Liver (tissue), 9 donors: ENCODE measurements around the gene CACNA1I. TPM values are rescaled to one million over a fixed set of nuclear protein-coding genes. Genes with fewer than 3 reads are reported as not detected.

Experiments used
- DNase-seq: peaks from one replicate; pipeline ENCODE4 v3.0.0-alpha.2; 2017; ENCODE audit warnings: low spot score
- H3K27ac ChIP-seq, 2 donors: one replicate each; pipeline ENCODE4 v1.7.0; 2013; ENCODE audit warnings: inconsistent platforms in 2 of 2, low read length in 2 of 2, control low read depth in 1 of 2, low read depth in 1 of 2, mild to moderate bottlenecking in 1 of 2
- H3K27me3 ChIP-seq, 4 donors: one replicate each; pipeline versions ENCODE4 v1.6.1 to v1.7.0; 2013; ENCODE audit warnings: low read length in 3 of 4, inconsistent platforms in 1 of 4, mild to moderate bottlenecking in 1 of 4, moderate library complexity in 1 of 4; ENCODE audit not compliant: control insufficient read depth in 4 of 4, insufficient read depth in 4 of 4
- H3K36me3 ChIP-seq, 4 donors: one replicate each; pipeline versions ENCODE4 v1.6.1 to v1.7.0; 2013; ENCODE audit warnings: low read length in 3 of 4, mild to moderate bottlenecking in 3 of 4, low read depth in 1 of 4, moderate library complexity in 1 of 4; ENCODE audit not compliant: control insufficient read depth in 4 of 4, insufficient read depth in 3 of 4
- H3K4me1 ChIP-seq, 4 donors: one replicate each; pipeline versions ENCODE4 v1.6.1 to v1.7.0; 2013; ENCODE audit warnings: low read length in 3 of 4, mild to moderate bottlenecking in 3 of 4, moderate library complexity in 1 of 4; ENCODE audit not compliant: control insufficient read depth in 4 of 4, insufficient read depth in 4 of 4
- H3K4me3 ChIP-seq, 3 donors: one replicate each; pipeline versions ENCODE4 v1.6.1 to v1.7.0; 2013; ENCODE audit warnings: low read length in 3 of 3, control low read depth in 1 of 3, low read depth in 1 of 3, mild to moderate bottlenecking in 1 of 3
- H3K9ac ChIP-seq, 2 donors: one replicate each; pipeline ENCODE4 v1.7.0; 2013; ENCODE audit warnings: low read length in 2 of 2, mild to moderate bottlenecking in 2 of 2, moderate library complexity in 2 of 2, control low read depth in 1 of 2, low read depth in 1 of 2
- H3K9me3 ChIP-seq, 4 donors: one replicate each; pipeline versions ENCODE4 v1.6.1 to v1.7.0; 2013; ENCODE audit warnings: low read length in 3 of 4; ENCODE audit not compliant: control insufficient read depth in 4 of 4
- FOXA1 ChIP-seq: IDR thresholded peaks from 2 replicates; pipeline ENCODE4 v1.6.1; 2016; ENCODE audit warnings: antibody characterized with exemption
- FOXA2 ChIP-seq: IDR thresholded peaks from 2 replicates; pipeline ENCODE4 v1.6.1; 2016; ENCODE audit warnings: antibody characterized with exemption
- GABPA ChIP-seq, 2 donors: IDR thresholded peaks in 1 of 2; conservative IDR thresholded peaks in 1 of 2; 2 replicates each; pipeline ENCODE4 v1.6.1; 2016; ENCODE audit warnings: antibody characterized with exemption in 2 of 2, mild to moderate bottlenecking in 1 of 2, moderate library complexity in 1 of 2
- HNF4A ChIP-seq, 2 donors: conservative IDR thresholded peaks; 2 replicates each; pipeline ENCODE4 v1.6.1; 2016; ENCODE audit warnings: antibody characterized with exemption in 2 of 2, mild to moderate bottlenecking in 2 of 2
- HNF4G ChIP-seq: IDR thresholded peaks from 2 replicates; pipeline ENCODE4 v1.6.1; 2016; ENCODE audit warnings: antibody characterized with exemption
- JUND ChIP-seq, 2 donors: IDR thresholded peaks; 2 replicates each; pipeline ENCODE4 v1.6.1; 2016; ENCODE audit warnings: antibody characterized with exemption in 2 of 2
- NR2F2 ChIP-seq: IDR thresholded peaks from 2 replicates; pipeline ENCODE4 v1.6.1; 2016; ENCODE audit warnings: antibody characterized with exemption
- RAD21 ChIP-seq, 2 donors: IDR thresholded peaks; 2 replicates each; pipeline ENCODE4 v1.6.1; 2016; ENCODE audit warnings: antibody characterized with exemption in 2 of 2, mild to moderate bottlenecking in 2 of 2
- SP1 ChIP-seq: IDR thresholded peaks from 2 replicates; pipeline ENCODE4 v1.6.1; 2018; ENCODE audit warnings: antibody characterized with exemption, mild to moderate bottlenecking
- TAF1 ChIP-seq: conservative IDR thresholded peaks from 2 replicates; pipeline ENCODE4 v1.6.1; 2016; ENCODE audit warnings: antibody characterized with exemption, mild to moderate bottlenecking
- YY1 ChIP-seq: IDR thresholded peaks from 2 replicates; pipeline ENCODE4 v1.6.1; 2016; ENCODE audit warnings: antibody characterized with exemption, mild to moderate bottlenecking
- WGBS: extraction: QIAGEN DNeasy Blood & Tissue Kit; methylation state at CpG from one replicate; pipeline ENCODE4 v1.1.7; 2013; 5-methylcytosine and 5-hydroxymethylcytosine counted together
- polyA plus RNA-seq, 2 donors: library from polyadenylated mRNA; stranded (reverse) in 1 of 2; unstranded in 1 of 2; fragments of 200-250 nt in 1 of 2; fragments of >200 nt in 1 of 2; fragmentation: Nextera tagmentation in 1 of 2; extraction: Ambion mirVana in 1 of 2; gene quantifications; one replicate each; pipeline versions ENCODE4 v1.2.1 to v1.2.3, GENCODE V29; 2013 to 2015
- total RNA-seq, 2 donors: library from RNA; depleted of rRNA; stranded (reverse); fragments of >200 nt; gene quantifications; one replicate each; pipeline ENCODE4 v1.2.3, GENCODE V29; 2014
- TF ChIP-seq, protein P1 (sequence below): IDR thresholded peaks from 2 replicates; pipeline ENCODE4 v1.6.1; 2016; ENCODE audit warnings: antibody characterized with exemption, mild to moderate bottlenecking
- TF ChIP-seq, protein P2 (sequence below): IDR thresholded peaks from 2 replicates; pipeline ENCODE4 v1.6.1; 2016; ENCODE audit warnings: antibody characterized with exemption
- TF ChIP-seq, protein P3 (sequence below): fragments of 150-350 bp; IDR thresholded peaks from 2 replicates; pipeline ENCODE4 v1.5.1; 2017; ENCODE audit warnings: improper control_type of control experiment, low read depth, low read length; ENCODE audit not compliant: missing input control
- TF ChIP-seq, protein P4 (sequence below): IDR thresholded peaks from 2 replicates; pipeline ENCODE4 v1.6.1; 2016; ENCODE audit warnings: antibody characterized with exemption
- TF ChIP-seq, protein P5 (sequence below): IDR thresholded peaks from 2 replicates; pipeline ENCODE4 v1.6.1; 2016; ENCODE audit warnings: antibody characterized with exemption
- donor health status: healthy.
- donor health status: healthy.
- donor health status: healthy.
- donor health status: healthy.
- donor health status: healthy.

Gene CACNA1I
- total and polyA plus RNA-seq, 4 donors, result under 0.01 to 0.14 (median 0.01) TPM; not detected in 1

DNA sequence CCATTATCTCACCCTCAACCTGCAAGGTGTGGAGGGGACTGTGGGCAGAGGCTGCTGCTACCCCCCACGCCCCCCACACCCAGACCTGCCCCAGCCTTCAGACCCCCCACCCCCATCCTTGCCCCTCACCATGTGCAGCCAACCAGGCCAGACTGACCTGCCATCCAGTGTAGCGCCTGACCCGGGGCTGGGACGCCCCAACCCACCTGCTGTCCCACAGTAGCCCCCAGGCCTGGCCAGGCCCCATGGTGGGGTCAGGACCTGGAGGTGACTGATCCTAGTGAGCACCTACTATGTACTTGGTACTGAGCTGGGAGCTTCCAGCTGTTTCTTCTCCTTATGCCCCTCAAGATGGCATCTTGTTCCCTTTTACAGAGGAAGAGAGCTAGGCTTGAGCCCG lies 113.1 kb downstream of the CACNA1I start (continued):
- TF ChIP-seq HNF4G (no peak), FOXA1 (no peak)

DNA sequence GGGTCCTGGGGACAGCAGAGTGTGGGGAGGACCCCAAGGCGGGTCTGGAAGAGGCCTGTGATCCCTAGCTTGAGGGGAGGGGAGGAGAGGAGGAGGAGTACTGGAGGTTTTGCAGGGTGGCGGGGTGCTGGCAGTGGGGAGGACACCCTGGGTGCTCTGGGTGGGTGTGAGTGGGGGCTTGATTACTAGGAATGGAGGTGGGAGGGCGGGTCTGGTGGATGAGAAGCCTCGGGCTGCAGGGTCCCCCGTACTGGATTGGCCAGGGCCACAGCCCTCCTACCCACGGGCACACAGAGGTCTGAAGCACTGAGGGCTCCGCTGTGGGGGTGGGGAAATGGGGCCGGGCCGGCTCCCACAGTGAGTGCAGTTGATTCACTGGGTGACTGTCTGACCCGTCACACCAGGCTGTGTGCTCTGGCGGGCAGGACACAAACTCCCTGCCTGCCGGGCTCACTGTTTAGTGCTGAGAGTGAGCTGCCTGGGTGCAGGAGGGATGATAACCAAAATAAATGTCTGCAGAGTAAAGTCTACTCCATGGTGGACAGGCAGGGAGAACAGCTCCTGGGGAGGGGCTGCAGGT lies 114.2 kb downstream of the CACNA1I start:
- Histone ChIP-seq H3K9ac (no peak overlapping the region), H3K27me3 (peaks cover 0 to 4% (median 0%) of the 10 kb centered on the region in 4 donors), H3K4me1 (peaks cover 0 to 3% (median 0%) of the 10 kb centered on the region in 4 donors), H3K9me3 (no peaks in the 10 kb centered on the region), H3K36me3 (no peaks in the 10 kb centered on the region), H3K4me3 (no peak overlapping the region), H3K27ac (no peak overlapping the region)
- WGBS, result 53% methylated on average over 12 of the region's 12 CpGs
- DNase-seq, result no peak
- no peak for TF ChIP-seq FOXA2
- TF ChIP-seq SP1, result no peak
- TF ChIP-seq, protein P1, sequence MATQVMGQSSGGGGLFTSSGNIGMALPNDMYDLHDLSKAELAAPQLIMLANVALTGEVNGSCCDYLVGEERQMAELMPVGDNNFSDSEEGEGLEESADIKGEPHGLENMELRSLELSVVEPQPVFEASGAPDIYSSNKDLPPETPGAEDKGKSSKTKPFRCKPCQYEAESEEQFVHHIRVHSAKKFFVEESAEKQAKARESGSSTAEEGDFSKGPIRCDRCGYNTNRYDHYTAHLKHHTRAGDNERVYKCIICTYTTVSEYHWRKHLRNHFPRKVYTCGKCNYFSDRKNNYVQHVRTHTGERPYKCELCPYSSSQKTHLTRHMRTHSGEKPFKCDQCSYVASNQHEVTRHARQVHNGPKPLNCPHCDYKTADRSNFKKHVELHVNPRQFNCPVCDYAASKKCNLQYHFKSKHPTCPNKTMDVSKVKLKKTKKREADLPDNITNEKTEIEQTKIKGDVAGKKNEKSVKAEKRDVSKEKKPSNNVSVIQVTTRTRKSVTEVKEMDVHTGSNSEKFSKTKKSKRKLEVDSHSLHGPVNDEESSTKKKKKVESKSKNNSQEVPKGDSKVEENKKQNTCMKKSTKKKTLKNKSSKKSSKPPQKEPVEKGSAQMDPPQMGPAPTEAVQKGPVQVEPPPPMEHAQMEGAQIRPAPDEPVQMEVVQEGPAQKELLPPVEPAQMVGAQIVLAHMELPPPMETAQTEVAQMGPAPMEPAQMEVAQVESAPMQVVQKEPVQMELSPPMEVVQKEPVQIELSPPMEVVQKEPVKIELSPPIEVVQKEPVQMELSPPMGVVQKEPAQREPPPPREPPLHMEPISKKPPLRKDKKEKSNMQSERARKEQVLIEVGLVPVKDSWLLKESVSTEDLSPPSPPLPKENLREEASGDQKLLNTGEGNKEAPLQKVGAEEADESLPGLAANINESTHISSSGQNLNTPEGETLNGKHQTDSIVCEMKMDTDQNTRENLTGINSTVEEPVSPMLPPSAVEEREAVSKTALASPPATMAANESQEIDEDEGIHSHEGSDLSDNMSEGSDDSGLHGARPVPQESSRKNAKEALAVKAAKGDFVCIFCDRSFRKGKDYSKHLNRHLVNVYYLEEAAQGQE, result no peak
- TF ChIP-seq HNF4A (conservative IDR thresholded peaks at IDR 0.05), result no peak
- TF ChIP-seq YY1, result no peak
- TF ChIP-seq TAF1, result no peak
- no peak for TF ChIP-seq FOXA1
- TF ChIP-seq, protein P2, sequence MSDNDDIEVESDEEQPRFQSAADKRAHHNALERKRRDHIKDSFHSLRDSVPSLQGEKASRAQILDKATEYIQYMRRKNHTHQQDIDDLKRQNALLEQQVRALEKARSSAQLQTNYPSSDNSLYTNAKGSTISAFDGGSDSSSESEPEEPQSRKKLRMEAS, result no peak
- no peak for TF ChIP-seq JUND (IDR thresholded peaks at IDR 0.05)

GRCh38 chr22:39685336-39686177 lies 115.0 kb downstream of the CACNA1I start:
- Histone ChIP-seq H3K4me3 (no peak overlapping the region), H3K36me3 (no peaks in the 10 kb centered on the region), H3K27me3 (peaks cover 0 to 4% (median 1%) of the 10 kb centered on the region in 4 donors), H3K4me1 (peaks cover 0 to 3% (median 0%) of the 10 kb centered on the region in 4 donors), H3K9ac (no peak overlapping the region), H3K27ac (no peak overlapping the region), H3K9me3 (no peaks in the 10 kb centered on the region)
- TF ChIP-seq TAF1, result no peak
- TF ChIP-seq GABPA (IDR thresholded peaks at IDR 0.05 in 1 of 2, conservative IDR thresholded peaks at IDR 0.05 in 1 of 2), result no peak
- no peak for TF ChIP-seq JUND (IDR thresholded peaks at IDR 0.05)
- TF ChIP-seq HNF4A (conservative IDR thresholded peaks at IDR 0.05), result no peak
- TF ChIP-seq, protein P3, sequence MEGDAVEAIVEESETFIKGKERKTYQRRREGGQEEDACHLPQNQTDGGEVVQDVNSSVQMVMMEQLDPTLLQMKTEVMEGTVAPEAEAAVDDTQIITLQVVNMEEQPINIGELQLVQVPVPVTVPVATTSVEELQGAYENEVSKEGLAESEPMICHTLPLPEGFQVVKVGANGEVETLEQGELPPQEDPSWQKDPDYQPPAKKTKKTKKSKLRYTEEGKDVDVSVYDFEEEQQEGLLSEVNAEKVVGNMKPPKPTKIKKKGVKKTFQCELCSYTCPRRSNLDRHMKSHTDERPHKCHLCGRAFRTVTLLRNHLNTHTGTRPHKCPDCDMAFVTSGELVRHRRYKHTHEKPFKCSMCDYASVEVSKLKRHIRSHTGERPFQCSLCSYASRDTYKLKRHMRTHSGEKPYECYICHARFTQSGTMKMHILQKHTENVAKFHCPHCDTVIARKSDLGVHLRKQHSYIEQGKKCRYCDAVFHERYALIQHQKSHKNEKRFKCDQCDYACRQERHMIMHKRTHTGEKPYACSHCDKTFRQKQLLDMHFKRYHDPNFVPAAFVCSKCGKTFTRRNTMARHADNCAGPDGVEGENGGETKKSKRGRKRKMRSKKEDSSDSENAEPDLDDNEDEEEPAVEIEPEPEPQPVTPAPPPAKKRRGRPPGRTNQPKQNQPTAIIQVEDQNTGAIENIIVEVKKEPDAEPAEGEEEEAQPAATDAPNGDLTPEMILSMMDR, result no peak
- TF ChIP-seq RAD21 (IDR thresholded peaks at IDR 0.05), result no peak
- TF ChIP-seq, protein P4, sequence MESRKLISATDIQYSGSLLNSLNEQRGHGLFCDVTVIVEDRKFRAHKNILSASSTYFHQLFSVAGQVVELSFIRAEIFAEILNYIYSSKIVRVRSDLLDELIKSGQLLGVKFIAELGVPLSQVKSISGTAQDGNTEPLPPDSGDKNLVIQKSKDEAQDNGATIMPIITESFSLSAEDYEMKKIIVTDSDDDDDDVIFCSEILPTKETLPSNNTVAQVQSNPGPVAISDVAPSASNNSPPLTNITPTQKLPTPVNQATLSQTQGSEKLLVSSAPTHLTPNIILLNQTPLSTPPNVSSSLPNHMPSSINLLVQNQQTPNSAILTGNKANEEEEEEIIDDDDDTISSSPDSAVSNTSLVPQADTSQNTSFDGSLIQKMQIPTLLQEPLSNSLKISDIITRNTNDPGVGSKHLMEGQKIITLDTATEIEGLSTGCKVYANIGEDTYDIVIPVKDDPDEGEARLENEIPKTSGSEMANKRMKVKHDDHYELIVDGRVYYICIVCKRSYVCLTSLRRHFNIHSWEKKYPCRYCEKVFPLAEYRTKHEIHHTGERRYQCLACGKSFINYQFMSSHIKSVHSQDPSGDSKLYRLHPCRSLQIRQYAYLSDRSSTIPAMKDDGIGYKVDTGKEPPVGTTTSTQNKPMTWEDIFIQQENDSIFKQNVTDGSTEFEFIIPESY, result no peak
- TF ChIP-seq FOXA2, result no peak
- TF ChIP-seq, protein P2, result no peak
- TF ChIP-seq SP1, result no peak
- TF ChIP-seq NR2F2, result no peak
- TF ChIP-seq HNF4G, result no peak
- TF ChIP-seq FOXA1, result no peak
- TF ChIP-seq, protein P5, sequence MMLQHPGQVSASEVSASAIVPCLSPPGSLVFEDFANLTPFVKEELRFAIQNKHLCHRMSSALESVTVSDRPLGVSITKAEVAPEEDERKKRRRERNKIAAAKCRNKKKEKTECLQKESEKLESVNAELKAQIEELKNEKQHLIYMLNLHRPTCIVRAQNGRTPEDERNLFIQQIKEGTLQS, result no peak
- DNase-seq, result no peak
- 15% methylated on average over 77 of the region's 77 CpGs for WGBS
